ENCODE data around the gene ZNF418. TPM values are rescaled to one million over a fixed set of nuclear protein-coding genes. Genes with fewer than 3 reads are reported as not detected.
"Not testable (repeated sequence)": the region's sequence is repeated elsewhere in the genome, so short reads cannot be mapped to it uniquely, and the experiment has no call there.

ZNF418 gene
- total and polyA plus RNA-seq, 4 experiments from 2014 or later = 1.7 to 9.7 (median 4.9) TPM

DNA sequence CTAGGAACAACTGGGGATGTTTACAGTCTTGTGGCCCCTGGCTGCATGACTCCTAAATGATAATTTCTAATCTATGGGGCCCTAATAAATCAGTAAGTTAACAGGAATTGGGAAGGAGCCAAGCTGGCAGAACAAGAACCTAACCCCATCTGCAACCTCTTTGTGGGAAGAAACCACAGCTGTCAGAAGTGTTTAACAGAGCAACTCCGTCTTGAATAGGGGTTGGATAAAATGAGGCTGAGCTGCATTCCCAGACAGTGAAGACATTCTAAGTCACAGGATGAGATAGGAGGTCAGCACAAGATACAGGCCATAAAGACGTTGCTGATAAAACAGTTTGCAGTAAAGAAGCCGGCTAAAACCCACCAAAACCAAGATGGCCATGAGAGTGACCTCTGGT lies 44.5 kb downstream of the ZNF418 start:
- H3K4me3 ChIP-seq (ENCODE audit: low read length in 2 of 2); H3K27ac ChIP-seq (ENCODE audit: low read depth, low read length); H3K27me3 Mint-ChIP-seq; H3K27me3 ChIP-seq (ENCODE audit: insufficient read depth, low read length); intact Hi-C loops (cut with micrococcal nuclease); CTCF ChIA-PET (ENCODE audit: partially characterized antibody); H3K36me3 ChIP-seq (ENCODE audit: insufficient read depth, low read length); POLR2A ChIA-PET (ENCODE audit: partially characterized antibody); DNase-seq; H3K4me3 Mint-ChIP-seq; H3K9me3 ChIP-seq (ENCODE audit: control insufficient read depth in 1 of 2, low read length in 2 of 2); H3K27ac Mint-ChIP-seq: not testable (repeated sequence)
- Mint-ChIP-seq H3K36me3 (peaks cover 32 to 34% of the 10 kb centered on the region in 2 donors), H3K4me1 (peaks cover 10 to 27% (median 21%) of the 10 kb centered on the region in 4 donors), H3K9me3 (peaks cover 0 to 60% (median 50%) of the 10 kb centered on the region in 8 donors)
- H3K4me1 ChIP-seq (ENCODE audit: insufficient read depth, low read length) = peaks cover 20% of the 10 kb centered on the region

DNA sequence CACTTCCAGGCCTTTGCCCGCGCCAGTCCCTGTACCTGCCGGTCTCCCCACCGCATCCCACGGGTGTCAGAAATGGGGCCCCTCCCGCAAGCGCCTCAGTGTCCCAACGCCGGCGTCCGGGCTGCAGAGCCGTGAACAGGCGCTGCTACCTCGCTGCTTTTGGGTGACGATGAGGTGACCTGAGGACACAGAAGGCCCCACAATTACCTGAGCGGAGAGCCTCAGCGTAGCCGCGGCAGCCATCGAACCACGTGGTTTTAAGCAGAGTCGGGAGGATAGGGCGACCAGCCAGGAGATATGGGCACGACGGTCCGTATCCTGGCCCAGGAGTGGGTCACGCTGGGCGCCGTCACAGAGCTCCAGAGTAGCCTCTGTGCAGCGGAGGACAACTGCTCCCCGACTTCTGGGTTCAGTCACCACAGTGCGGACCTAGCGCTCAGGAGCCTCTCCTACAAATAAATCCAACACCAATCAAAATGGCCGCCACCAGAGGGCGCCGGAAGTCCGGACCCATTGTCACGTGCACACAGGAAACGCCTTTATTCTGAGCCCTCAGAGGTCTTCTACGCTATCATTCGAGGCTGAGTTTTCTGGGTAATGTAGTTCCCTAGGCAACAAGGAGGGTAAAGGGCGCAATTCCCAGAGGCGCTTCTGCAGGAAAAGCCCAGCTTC lies 46.5 kb downstream of the ZNF418 start, which contains the start of gene ZNF814:
ZNF814 (minus strand) TSS at position 478 of the 672 bp plus-strand sequence; CDS start at position 243, 235 bp downstream.
- H3K27ac Mint-ChIP-seq = peak within 1 kb of the TSS; percentile 30 to 86 (median 75)
- DNase-seq = peak; percentile 75 to 83 (median 80)
- H3K4me3 ChIP-seq (ENCODE audit: low read length in 2 of 2) = peak within 1 kb of the TSS; percentile 76 to 77
- intact Hi-C loops (cut with micrococcal nuclease) = loop anchor here (1.0 kb wide), 1 partner anchor 28 kb away; the partner anchor contains the start of gene ZNF417
- H3K36me3 Mint-ChIP-seq = peaks cover 49 to 53% of the 10 kb centered on the region in 2 donors
- H3K27me3 ChIP-seq (ENCODE audit: insufficient read depth, low read length) = no peaks in the 10 kb centered on the region
- peaks cover 6% of the 10 kb centered on the region for H3K36me3 ChIP-seq (ENCODE audit: insufficient read depth, low read length)
- peaks cover 0 to 77% (median 62%) of the 10 kb centered on the region in 8 donors for H3K9me3 Mint-ChIP-seq
- H3K27me3 Mint-ChIP-seq = no peaks in the 10 kb centered on the region
- peaks cover 20% of the 10 kb centered on the region for H3K4me1 ChIP-seq (ENCODE audit: insufficient read depth, low read length)
- CTCF ChIA-PET (ENCODE audit: partially characterized antibody) = no interaction called here
- H3K4me3 Mint-ChIP-seq = peak within 1 kb of the TSS; percentile 88 to 92 (median 89)
- no peaks in the 10 kb centered on the region for H3K9me3 ChIP-seq (ENCODE audit: control insufficient read depth in 1 of 2, low read length in 2 of 2)
- peaks cover 10 to 27% (median 21%) of the 10 kb centered on the region in 4 donors for H3K4me1 Mint-ChIP-seq
- POLR2A ChIA-PET (ENCODE audit: partially characterized antibody) = interaction anchor here (1.0 to 2.1 kb wide), 4 partner anchors 28 to 538 kb away, joined by 3 to 6 read pairs (median 4); partner anchors contain the start of genes ZNF417, ZNF549 and ZNF587
- peak within 1 kb of the TSS; percentile 50 for H3K27ac ChIP-seq (ENCODE audit: low read depth, low read length)

DNA sequence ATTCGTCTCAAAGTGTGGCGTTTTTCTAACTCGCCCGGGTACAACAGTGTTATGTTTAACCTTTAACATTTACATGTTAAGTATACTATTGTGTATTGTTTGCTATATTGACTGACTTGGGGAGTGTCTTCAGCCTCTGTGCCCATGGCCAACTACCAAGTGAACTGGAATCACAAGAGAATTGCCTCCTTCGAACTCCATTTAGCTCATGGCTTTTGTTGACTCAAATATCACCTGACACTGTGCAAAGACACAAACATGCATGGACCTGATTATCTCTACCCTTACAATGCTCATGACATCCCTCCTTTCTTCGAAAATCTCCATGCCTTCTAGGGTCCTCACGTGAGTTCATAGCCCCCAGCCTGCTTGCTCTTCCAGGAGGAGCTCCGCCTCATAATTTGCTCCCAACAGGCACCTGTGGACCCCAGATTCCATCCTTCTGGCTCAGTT lies 47.1 kb downstream of the ZNF418 start:
- DNase-seq = no peak
- POLR2A ChIA-PET (ENCODE audit: partially characterized antibody) = interaction anchor here (1.0 to 2.1 kb wide), 4 partner anchors 28 to 538 kb away, joined by 3 to 6 read pairs (median 4); partner anchors contain the start of genes ZNF417, ZNF549 and ZNF587
- H3K27me3 Mint-ChIP-seq = no peaks in the 10 kb centered on the region
- H3K9me3 Mint-ChIP-seq = peaks cover 0 to 80% (median 66%) of the 10 kb centered on the region in 8 donors
- no peaks in the 10 kb centered on the region for H3K9me3 ChIP-seq (ENCODE audit: control insufficient read depth in 1 of 2, low read length in 2 of 2)
- H3K4me1 Mint-ChIP-seq = peaks cover 10 to 27% (median 21%) of the 10 kb centered on the region in 4 donors
- CTCF ChIA-PET (ENCODE audit: partially characterized antibody) = no interaction called here
- H3K27ac Mint-ChIP-seq = peak overlapping the region; percentile 30 to 86 (median 75)
- peak overlapping the region; percentile 50 for H3K27ac ChIP-seq (ENCODE audit: low read depth, low read length)
- no peaks in the 10 kb centered on the region for H3K27me3 ChIP-seq (ENCODE audit: insufficient read depth, low read length)
- intact Hi-C loops (cut with micrococcal nuclease) = loop anchor here (1.0 kb wide), 1 partner anchor 28 kb away; the partner anchor contains the start of gene ZNF417
- peaks cover 6% of the 10 kb centered on the region for H3K36me3 ChIP-seq (ENCODE audit: insufficient read depth, low read length)
- H3K36me3 Mint-ChIP-seq = peaks cover 53 to 55% of the 10 kb centered on the region in 2 donors
- H3K4me3 ChIP-seq (ENCODE audit: low read length in 2 of 2) = peak overlapping the region; percentile 76 to 77
- peak overlapping the region; percentile 88 to 92 (median 89) for H3K4me3 Mint-ChIP-seq
- H3K4me1 ChIP-seq (ENCODE audit: insufficient read depth, low read length) = peaks cover 20% of the 10 kb centered on the region

DNA sequence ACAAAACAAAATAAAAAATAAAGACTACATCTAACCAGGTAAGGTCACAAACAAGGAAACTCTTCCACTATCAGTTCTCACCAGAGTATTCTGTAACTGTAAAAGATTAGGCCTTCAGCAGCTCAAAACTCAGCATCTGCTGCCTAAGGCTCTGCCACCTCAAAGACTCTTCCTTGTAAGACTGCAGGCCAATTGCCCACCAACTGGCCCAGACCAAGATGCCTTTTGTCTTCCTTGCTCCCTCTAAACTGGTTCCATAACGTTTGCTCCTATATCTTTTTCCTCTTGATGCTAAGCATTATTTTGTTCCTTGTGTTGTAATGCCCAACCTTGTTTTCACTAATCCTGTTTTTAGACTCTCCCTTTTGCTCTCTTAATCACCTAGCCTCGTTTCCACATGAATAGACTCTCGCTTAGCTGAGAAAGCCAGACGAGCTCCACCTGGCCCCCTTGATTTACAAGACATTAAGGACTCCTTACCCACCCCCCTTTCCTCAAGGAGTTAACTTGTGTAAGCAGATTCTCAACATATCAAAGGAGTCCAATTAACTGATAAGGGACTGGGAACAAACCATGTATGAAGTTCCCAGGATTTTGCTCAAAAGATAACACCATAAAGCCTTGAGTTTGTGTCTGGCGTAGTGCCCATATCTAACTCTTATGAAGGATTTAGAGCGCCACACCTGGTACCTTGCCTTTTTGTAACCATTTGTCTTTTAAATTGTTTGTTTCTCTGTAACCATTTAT lies 47.8 kb downstream of the ZNF418 start:
- POLR2A ChIA-PET (ENCODE audit: partially characterized antibody) = interaction anchor here (1.7 kb wide), 1 partner anchor 160 kb away, joined by 6 read pairs; the partner anchor contains the start of gene ZNF671
- no peak overlapping the region for H3K4me3 ChIP-seq (ENCODE audit: low read length in 2 of 2)
- H3K36me3 ChIP-seq (ENCODE audit: insufficient read depth, low read length) = peaks cover 6% of the 10 kb centered on the region
- H3K9me3 ChIP-seq (ENCODE audit: control insufficient read depth in 1 of 2, low read length in 2 of 2) = no peaks in the 10 kb centered on the region
- Mint-ChIP-seq H3K36me3 (peaks cover 60 to 61% of the 10 kb centered on the region in 2 donors), H3K9me3 (peaks cover 0 to 81% (median 71%) of the 10 kb centered on the region in 8 donors), H3K4me1 (peaks cover 10 to 27% (median 21%) of the 10 kb centered on the region in 4 donors), H3K27ac (peak overlapping the region in 2 of 7 donors; percentile 10 to 37), H3K4me3 (peak overlapping the region; percentile 88 to 92 (median 89)), H3K27me3 (no peaks in the 10 kb centered on the region)
- intact Hi-C loops (cut with micrococcal nuclease) = no loop called here
- H3K27me3 ChIP-seq (ENCODE audit: insufficient read depth, low read length) = no peaks in the 10 kb centered on the region
- no peak overlapping the region for H3K27ac ChIP-seq (ENCODE audit: low read depth, low read length)
- peaks cover 20% of the 10 kb centered on the region for H3K4me1 ChIP-seq (ENCODE audit: insufficient read depth, low read length)
- DNase-seq = no peak
- CTCF ChIA-PET (ENCODE audit: partially characterized antibody) = no interaction called here

DNA sequence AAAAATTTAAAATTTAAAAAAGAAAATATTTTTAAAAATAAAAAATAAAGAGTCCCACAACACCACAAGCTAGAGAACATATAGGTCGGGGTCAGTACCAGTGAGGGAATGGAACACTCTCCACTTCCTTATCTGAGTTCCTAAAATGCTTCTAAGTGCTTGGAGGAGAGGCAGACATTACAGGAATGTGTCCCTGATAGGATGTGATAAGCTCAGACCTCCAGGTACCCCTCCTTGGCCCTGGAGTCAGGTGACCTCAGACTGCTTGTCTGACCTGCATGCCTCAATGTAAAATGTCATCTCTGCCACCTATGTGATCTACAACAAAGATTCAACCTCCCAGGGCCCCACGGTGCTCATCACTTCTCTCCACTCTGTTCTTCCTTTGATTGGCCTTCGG lies 49.2 kb downstream of the ZNF418 start:
- Mint-ChIP-seq H3K36me3 (peaks cover 54 to 58% of the 10 kb centered on the region in 2 donors), H3K9me3 (peaks cover 0 to 75% (median 68%) of the 10 kb centered on the region in 8 donors), H3K27ac (peak overlapping the region in 1 of 7 donors; percentile 1), H3K4me3 (peak overlapping the region in 4 of 8 donors; percentile 11 to 43 (median 25)), H3K4me1 (peaks cover 10 to 27% (median 21%) of the 10 kb centered on the region in 4 donors), H3K27me3 (no peaks in the 10 kb centered on the region)
- intact Hi-C loops (cut with micrococcal nuclease) = no loop called here
- Histone ChIP-seq H3K27me3 (ENCODE audit: insufficient read depth, low read length) (no peaks in the 10 kb centered on the region), H3K27ac (ENCODE audit: low read depth, low read length) (no peak overlapping the region), H3K4me1 (ENCODE audit: insufficient read depth, low read length) (peaks cover 20% of the 10 kb centered on the region), H3K36me3 (ENCODE audit: insufficient read depth, low read length) (peaks cover 6% of the 10 kb centered on the region), H3K4me3 (ENCODE audit: low read length in 2 of 2) (no peak overlapping the region), H3K9me3 (ENCODE audit: control insufficient read depth in 1 of 2, low read length in 2 of 2) (no peaks in the 10 kb centered on the region)
- ChIA-PET POLR2A (ENCODE audit: partially characterized antibody) (interaction anchor here (1.7 kb wide), 1 partner anchor 159 kb away, joined by 6 read pairs; the partner anchor contains the start of gene ZNF671), CTCF (ENCODE audit: partially characterized antibody) (no interaction called here)
- no peak for DNase-seq

DNA sequence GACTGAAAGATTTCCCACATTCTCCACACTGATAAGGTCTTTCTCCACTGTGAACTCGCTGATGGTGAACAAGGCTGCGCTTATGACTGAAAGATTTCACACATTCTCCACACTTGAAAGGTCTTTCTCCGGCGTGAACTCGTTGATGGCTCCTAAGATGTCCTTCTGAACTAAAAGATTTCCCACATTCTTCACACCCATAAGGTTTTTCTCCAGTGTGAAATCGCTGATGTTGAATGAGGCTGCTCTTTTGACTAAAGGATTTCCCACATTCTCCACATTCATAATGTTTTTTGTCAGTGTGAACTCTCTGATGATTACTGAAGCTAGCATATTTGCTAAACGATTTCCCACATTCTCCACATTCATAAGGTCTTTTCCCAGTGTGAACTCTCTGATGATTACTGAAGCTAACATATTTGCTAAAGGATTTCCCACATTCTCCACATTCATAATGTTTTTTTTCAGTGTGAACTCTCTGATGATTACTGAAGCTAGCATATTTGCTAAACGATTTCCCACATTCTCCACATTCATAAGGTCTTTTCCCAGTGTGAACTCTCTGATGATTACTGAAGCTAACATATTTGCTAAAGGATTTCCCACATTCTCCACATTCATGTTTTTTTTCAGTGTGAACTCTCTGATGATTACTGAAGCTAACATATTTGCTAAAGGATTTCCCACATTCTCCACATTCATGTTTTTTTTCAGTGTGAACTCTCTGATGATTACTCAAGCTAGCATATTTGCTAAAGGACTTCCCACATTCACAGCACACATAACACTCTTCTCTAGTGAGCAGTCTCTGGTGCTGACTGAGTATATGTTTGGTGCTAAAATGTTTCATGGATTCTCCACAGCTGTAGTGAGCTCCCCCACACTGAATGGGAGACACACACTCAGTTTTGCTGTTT lies 61.1 kb downstream of the ZNF418 start:
- H3K27me3 ChIP-seq (ENCODE audit: insufficient read depth, low read length); H3K4me1 Mint-ChIP-seq; CTCF ChIA-PET (ENCODE audit: partially characterized antibody); DNase-seq; H3K4me3 ChIP-seq (ENCODE audit: low read length in 2 of 2); POLR2A ChIA-PET (ENCODE audit: partially characterized antibody); H3K27ac Mint-ChIP-seq; intact Hi-C loops (cut with micrococcal nuclease); H3K4me3 Mint-ChIP-seq; H3K4me1 ChIP-seq (ENCODE audit: insufficient read depth, low read length); H3K27ac ChIP-seq (ENCODE audit: low read depth, low read length); H3K27me3 Mint-ChIP-seq: not testable (repeated sequence)
- H3K36me3 Mint-ChIP-seq = peaks cover 58 to 65% of the 10 kb centered on the region in 2 donors
- H3K36me3 ChIP-seq (ENCODE audit: insufficient read depth, low read length) = peaks cover 13% of the 10 kb centered on the region
- peaks cover 4 to 92% (median 80%) of the 10 kb centered on the region in 8 donors for H3K9me3 Mint-ChIP-seq
- peaks cover 5 to 75% of the 10 kb centered on the region in 2 donors for H3K9me3 ChIP-seq (ENCODE audit: control insufficient read depth in 1 of 2, low read length in 2 of 2)

Measured in CD4-positive, alpha-beta memory T cell (primary cell).